ENCODE results near the gene FAM136A. TPM values are rescaled to one million over a fixed set of nuclear protein-coding genes. Genes with fewer than 3 reads are reported as not detected.

FAM136A gene
- total RNA-seq, result 10 to 100 TPM; 15.0 to 20.5 TPM

- no peaks in the 10 kb centered on the region for H3K27me3 ChIP-seq (replicated peaks; ENCODE audit: insufficient read depth)
- DNase-seq (ENCODE audit: low spot score), result peak; percentile 59
- TF ChIP-seq, protein P1, sequence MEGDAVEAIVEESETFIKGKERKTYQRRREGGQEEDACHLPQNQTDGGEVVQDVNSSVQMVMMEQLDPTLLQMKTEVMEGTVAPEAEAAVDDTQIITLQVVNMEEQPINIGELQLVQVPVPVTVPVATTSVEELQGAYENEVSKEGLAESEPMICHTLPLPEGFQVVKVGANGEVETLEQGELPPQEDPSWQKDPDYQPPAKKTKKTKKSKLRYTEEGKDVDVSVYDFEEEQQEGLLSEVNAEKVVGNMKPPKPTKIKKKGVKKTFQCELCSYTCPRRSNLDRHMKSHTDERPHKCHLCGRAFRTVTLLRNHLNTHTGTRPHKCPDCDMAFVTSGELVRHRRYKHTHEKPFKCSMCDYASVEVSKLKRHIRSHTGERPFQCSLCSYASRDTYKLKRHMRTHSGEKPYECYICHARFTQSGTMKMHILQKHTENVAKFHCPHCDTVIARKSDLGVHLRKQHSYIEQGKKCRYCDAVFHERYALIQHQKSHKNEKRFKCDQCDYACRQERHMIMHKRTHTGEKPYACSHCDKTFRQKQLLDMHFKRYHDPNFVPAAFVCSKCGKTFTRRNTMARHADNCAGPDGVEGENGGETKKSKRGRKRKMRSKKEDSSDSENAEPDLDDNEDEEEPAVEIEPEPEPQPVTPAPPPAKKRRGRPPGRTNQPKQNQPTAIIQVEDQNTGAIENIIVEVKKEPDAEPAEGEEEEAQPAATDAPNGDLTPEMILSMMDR (IDR thresholded peaks at IDR 0.05), result peak; percentile 99
- peak within 1 kb of the TSS; percentile 92 for H3K4me3 ChIP-seq
- H3K36me3 ChIP-seq, result peaks cover 6% of the 10 kb centered on the region
- no peaks in the 10 kb centered on the region for H3K9me3 ChIP-seq
- H3K27ac ChIP-seq, result peak within 1 kb of the TSS; percentile 66 to 69
- peak; percentile 83 for ATAC-seq (ENCODE audit: insufficient number of reproducible peaks, low FRiP score, low read depth)
- H3K4me1 ChIP-seq (ENCODE audit: control insufficient read depth in 1 of 2, low read depth in 2 of 2), result peaks cover 0 to 7% of the 10 kb centered on the region in 2 donors
Measured at GRCh38 chr2:70301344-70302194, at the start of gene FAM136A. TSS of gene FAM136A (minus strand) at chr2:70302067. CDS start at chr2:70302011, 56 bp downstream.

DNA sequence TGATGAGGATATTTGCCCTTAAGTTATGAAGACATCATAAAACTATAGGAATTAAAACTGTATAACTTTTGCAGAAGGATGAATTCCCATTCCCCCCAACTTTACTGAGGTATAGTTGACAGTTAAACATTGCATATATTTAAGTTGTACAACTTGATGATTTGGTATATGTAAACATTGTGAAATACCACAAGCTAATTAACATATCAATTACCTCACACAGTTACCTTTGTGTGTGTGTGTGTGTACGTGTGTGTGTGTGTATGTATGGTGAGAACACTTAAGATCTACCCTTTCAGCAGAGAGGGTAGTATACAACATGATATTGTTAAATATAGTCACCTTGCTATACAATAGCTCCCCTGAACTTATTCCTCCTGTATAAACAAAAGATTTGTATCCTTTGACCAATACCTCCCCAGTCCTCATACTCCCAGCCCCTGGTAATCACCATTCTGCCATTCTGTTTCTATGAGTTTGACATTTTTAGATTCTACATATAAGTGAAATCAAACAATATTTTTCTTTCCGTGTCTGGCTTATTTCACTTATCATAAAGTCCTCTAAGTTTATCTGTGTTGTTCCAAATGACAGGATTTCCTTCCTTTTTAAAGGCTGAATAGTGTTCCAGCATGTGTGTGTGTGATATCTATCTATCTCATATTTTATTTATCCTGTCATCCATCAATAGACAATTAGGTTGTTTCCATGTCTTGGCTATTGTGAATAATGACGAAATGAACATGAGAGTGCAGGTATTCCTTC is 48.2 kb upstream of the FAM136A start:
- Histone ChIP-seq H3K9me3 (no peaks in the 10 kb centered on the region), H3K4me3 (no peak overlapping the region), H3K4me1 (ENCODE audit: control insufficient read depth in 1 of 2, low read depth in 2 of 2) (no peaks in the 10 kb centered on the region), H3K27ac (no peak overlapping the region), H3K27me3 (replicated peaks; ENCODE audit: insufficient read depth) (no peaks in the 10 kb centered on the region), H3K36me3 (no peaks in the 10 kb centered on the region)
- ATAC-seq (ENCODE audit: insufficient number of reproducible peaks, low FRiP score, low read depth) (no peak), DNase-seq (ENCODE audit: low spot score) (no peak)
- TF ChIP-seq, protein P1 (IDR thresholded peaks at IDR 0.05), result no peak

GRCh38 chr2:70347831-70348230 is 46.0 kb upstream of the FAM136A start:
- Histone ChIP-seq H3K27me3 (replicated peaks; ENCODE audit: insufficient read depth) (no peaks in the 10 kb centered on the region), H3K4me1 (ENCODE audit: control insufficient read depth in 1 of 2, low read depth in 2 of 2) (no peaks in the 10 kb centered on the region), H3K36me3 (no peaks in the 10 kb centered on the region), H3K4me3 (no peak overlapping the region), H3K9me3 (no peaks in the 10 kb centered on the region), H3K27ac (no peak overlapping the region)
- DNase-seq (ENCODE audit: low spot score) (no peak), ATAC-seq (ENCODE audit: insufficient number of reproducible peaks, low FRiP score, low read depth) (no peak)
- TF ChIP-seq, protein P1 (IDR thresholded peaks at IDR 0.05), result no peak

GRCh38 chr2:70344195-70344594 is 42.3 kb upstream of the FAM136A start:
- TF ChIP-seq, protein P1 (IDR thresholded peaks at IDR 0.05), result no peak
- no peak overlapping the region for H3K4me3 ChIP-seq

GRCh38 chr2:70341477-70341765 is 39.6 kb upstream of the FAM136A start:
- no peak for ATAC-seq (ENCODE audit: insufficient number of reproducible peaks, low FRiP score, low read depth)
- TF ChIP-seq, protein P1 (IDR thresholded peaks at IDR 0.05), result no peak
- Histone ChIP-seq H3K27me3 (replicated peaks; ENCODE audit: insufficient read depth) (no peaks in the 10 kb centered on the region), H3K4me3 (no peak overlapping the region), H3K4me1 (ENCODE audit: control insufficient read depth in 1 of 2, low read depth in 2 of 2) (no peaks in the 10 kb centered on the region), H3K9me3 (no peaks in the 10 kb centered on the region), H3K27ac (no peak overlapping the region), H3K36me3 (no peaks in the 10 kb centered on the region)
- DNase-seq (ENCODE audit: low spot score), result no peak

More at GRCh38 chr2:70344195-70344594, 42.3 kb upstream of the FAM136A start:
- H3K36me3 ChIP-seq, result no peaks in the 10 kb centered on the region
- no peak overlapping the region for H3K27ac ChIP-seq
- no peaks in the 10 kb centered on the region for H3K9me3 ChIP-seq
- ATAC-seq (ENCODE audit: insufficient number of reproducible peaks, low FRiP score, low read depth) (no peak), DNase-seq (ENCODE audit: low spot score) (no peak)
- H3K27me3 ChIP-seq (replicated peaks; ENCODE audit: insufficient read depth), result no peaks in the 10 kb centered on the region
- H3K4me1 ChIP-seq (ENCODE audit: control insufficient read depth in 1 of 2, low read depth in 2 of 2), result no peaks in the 10 kb centered on the region
